Limb (tissue), 2 donors: Measurements from ENCODE around the gene CYTIP.
"Not testable (repeated sequence)": the region's sequence is repeated elsewhere in the genome, so short reads cannot be mapped to it uniquely, and the experiment has no call there.

Experiments used
- DNase-seq, 2 donors: peaks; one replicate each; pipeline ENCODE4 v3.0.0-alpha.2; 2016; ENCODE audit errors: extremely low spot score in 2 of 2

The CYTIP gene

GRCh38 chr2:157426477-157426994, 17.4 kb downstream of the CYTIP start:
- no peak for DNase-seq

DNA sequence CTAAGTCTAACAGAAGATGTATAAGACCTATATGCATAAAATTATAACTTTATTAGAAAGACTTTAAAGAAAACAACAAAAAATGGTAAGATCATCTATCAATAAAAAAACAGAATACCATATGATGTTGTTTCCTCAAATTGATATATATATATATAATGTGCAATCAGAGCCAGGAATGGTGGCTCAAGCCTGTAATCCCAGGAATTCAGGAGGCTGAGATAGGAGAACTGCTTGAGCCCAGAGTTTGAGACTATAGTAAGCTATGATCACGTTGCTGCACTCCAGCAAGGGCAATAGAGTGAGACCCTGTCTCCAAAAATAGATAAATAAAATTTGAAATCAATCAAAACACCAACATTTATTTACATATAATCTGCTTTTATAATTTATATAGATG, 19.5 kb downstream of the CYTIP start:
- no peak for DNase-seq

GRCh38 chr2:157421964-157422363, 21.9 kb downstream of the CYTIP start:
- DNase-seq: no peak

DNA sequence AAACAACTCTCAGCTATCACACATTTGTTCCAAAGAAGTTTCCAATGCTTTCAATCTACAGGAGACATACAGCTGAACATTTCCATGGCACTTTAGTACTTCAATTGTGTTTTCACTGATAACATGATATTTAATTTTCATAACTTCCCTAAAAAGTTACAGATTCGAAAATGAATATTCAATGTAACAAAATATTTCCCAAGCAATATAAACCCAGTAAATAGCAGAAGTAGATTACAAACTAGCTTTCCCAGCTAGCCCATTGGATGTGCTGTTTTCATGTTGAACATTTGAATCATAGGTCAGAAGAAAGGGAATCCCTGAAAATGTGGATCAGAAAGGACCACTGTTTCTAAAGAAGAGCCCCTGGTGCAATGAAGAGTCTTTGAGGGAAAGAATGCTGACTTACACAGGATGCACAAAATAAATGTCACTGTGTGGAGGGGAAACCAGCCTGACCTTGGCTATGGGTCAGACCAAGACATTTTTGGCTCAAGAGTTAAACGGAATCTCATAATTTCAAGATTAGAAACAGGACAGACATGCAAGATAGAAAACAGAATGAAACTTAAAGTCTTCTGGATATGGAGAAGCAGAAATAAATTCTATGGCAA, 22.5 kb downstream of the CYTIP start:
- no peak for DNase-seq

GRCh38 chr2:157420771-157421323, 23.0 kb downstream of the CYTIP start:
- DNase-seq: no peak

DNA sequence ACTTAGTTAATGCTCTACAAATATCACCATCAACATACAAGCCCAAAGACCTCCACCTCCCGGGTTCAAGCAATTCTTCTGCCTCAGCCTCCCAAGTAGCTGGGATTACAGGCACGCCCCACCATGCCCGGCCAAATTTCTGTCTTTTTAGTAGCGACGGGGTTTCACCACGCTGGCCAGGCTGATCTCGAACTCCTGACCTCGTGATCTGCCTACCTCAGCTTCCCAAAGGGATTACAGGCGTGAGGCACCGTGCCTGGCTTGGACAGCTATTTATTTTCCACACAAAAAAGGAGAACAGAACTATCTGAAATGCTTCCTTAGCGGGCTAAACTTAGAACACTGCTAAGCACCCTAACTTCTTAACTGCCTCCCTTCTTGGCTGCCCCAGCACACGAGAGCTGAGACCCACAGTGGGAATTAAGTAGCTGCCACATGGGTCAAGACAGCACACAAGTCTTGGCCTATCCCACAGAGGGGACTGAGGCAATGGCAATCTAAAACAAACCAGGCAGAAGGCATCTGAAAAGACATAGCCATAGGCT, 24.8 kb downstream of the CYTIP start:
- DNase-seq: no peak

GRCh38 chr2:157418239-157418641, 25.6 kb downstream of the CYTIP start:
- DNase-seq: no peak

- DNase-seq: no peak
Observed at GRCh38 chr2:157415591-157416101, 28.2 kb downstream of the CYTIP start.

DNA sequence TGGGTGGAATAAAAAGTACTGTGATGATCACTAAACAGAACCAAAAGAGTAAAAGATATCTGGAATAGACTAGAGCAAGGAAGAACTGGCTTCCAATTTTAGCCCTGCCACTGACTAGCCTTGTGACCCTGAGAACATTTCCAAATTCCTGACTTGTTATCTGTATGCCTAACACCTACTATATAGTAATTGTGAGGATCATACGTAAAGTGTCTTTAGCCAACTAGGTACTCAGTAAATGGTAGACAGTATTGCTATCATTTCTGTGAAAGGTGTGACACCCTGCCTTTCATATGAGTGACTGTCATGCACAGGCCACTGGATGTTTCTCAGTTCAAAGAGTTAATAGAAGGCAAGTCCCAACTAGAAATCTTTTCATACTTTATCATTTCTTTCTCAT, 29.8 kb downstream of the CYTIP start:
- no peak for DNase-seq

DNA sequence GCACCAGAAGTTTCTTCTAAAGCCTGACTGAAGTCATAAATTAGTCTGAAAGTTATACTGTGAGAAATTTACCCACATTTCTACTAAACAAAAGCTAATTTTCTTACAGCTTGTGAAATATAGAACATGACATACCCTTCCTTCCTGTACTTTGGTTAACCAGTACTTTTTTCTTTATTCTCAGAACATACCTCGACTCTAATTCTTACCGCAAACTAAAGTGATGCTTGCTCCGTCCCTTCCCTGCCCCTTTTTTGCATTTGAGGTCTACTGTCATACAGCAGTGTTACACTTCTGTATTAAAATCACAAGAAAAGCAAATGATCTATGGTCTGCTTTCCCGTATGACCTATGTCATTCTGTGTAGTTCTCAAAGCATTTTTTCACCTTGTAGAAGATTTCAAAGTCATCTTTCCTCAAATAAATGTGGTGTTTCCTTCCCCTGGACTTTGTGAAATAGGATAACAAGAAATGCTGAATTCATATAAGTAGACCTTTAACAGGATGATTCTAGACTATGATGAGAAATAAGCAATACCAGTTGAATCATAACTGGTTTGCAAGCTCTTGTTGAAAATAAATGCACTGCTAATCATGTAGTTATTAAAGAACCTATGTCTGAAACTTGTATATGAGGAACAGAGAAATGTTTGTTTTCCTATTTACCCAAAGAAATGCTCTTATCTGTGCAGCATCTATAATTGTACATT, 30.4 kb downstream of the CYTIP start:
- DNase-seq: no peak

DNA sequence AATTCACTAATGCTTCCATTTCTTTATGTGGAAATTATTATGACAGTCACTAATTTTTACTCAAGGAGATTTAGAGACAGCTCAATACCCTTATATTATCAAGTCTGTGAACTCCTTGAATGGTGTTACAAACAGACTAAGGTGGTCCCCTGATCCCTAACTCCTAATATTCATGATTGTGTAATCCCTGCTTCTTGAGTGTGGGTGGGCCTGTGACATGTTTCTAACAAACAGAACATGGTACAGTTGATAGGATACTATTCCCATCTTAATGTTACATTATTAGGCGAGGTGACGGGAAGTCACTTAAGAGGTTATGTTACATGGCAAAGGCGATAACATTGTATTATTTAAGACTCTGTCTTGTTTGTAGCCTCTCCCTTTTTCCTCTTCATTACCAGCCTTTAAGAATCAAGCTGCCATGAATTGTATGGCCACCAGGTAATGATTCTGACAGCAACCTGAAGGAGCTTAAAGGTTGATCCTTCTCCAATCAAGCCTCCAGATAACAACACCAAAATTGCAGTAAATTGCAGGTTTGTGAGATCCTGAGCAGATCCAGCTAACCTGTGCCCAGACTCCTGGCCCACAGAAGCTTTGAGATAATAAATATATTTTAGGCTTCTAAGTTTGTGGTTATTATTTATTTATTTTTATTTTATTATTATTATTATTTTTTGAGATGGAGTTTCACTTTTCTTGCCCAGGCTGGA, 32.1 kb downstream of the CYTIP start:
- DNase-seq: no peak

DNA sequence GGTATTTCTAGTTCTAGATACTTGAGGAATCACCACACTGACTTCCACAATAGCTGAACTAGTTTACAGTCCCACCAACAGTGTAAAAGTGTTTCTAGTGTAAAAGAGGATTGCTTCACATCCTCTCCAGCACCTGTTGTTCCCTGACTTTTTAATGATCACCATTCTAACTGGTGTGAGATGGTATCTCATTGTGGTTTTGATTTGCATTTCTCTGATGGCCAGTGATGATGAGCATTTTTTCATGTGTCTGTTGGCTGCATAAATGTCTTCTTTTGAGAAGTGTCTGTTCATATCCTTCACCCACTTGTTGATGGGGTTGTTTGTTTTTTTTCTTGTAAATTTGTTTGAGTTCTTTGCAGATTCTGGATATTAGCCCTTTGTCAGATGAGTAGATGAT, 38.5 kb downstream of the CYTIP start:
- not testable (repeated sequence) for DNase-seq

GRCh38 chr2:157404363-157404762, 39.5 kb downstream of the CYTIP start:
- no peak for DNase-seq

- not testable (repeated sequence) for DNase-seq
Observed at GRCh38 chr2:157402801-157403485, 40.9 kb downstream of the CYTIP start.

- DNase-seq: no peak
Observed at GRCh38 chr2:157395811-157396210, 48.1 kb downstream of the CYTIP start.

DNA sequence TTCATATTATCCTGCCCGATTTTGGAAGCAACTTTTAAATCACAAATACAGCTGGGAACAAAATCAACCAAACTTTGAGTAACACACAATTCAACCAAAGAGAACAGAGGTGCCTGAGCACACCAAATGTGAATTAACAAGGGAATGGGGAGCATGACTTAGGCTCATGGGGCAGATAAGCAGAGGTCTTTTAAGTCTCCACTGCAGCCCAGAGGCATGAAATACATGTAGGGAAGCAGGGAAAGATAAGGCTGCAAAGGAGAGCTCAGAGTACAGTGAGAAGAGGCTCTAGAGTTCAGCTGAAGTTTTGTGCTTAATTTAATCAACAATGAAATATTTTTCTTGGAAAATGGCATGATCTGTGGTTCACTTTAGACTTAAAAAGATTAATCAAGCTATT, 49.0 kb downstream of the CYTIP start:
- DNase-seq: no peak

DNA sequence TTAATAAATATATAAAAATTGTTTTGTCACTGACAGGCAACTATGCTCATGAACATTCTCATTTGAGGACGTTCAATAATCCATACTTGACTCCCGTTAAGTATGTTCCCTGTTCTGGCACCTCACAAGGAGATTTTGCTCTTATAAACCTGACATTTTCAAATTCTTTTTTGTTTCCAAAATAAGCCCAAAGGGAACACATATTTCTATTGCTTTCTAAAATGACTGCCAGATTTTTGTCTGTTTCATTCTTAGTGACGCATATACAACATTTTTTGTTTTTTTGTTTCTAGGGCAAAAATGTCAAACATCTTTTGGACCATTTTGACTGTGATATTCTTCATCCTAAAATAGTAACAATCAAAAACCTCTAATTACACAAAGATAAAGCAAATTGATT, 50.5 kb downstream of the CYTIP start:
- no peak for DNase-seq

DNA sequence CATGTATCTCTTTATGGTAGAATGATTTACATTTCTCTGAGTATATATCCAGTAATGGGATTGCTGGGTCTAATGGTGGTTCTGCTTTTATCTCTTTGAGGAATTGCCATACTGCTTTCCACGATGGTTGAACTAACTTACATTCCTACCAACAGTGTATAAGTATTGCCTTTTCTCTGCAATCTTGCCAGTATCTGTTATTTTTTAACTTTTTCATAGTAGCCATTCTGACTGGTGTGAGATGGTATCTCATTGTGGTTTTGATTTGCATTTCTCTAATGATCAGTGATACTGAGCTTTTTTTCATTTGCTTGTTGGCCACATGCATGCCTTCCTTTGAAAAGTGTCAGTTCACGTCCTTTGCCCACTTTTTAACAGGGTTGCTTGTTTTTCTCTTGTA, 55.1 kb downstream of the CYTIP start:
- DNase-seq: no peak

- no peak for DNase-seq
Observed at GRCh38 chr2:157386747-157387146, 57.1 kb downstream of the CYTIP start.

- no peak for DNase-seq
Observed at GRCh38 chr2:157386247-157386646, 57.6 kb downstream of the CYTIP start.

GRCh38 chr2:157377861-157378260, 66.0 kb downstream of the CYTIP start:
- DNase-seq: no peak
